ENCODE data around the gene PARP2.
"Not testable (repeated sequence)": the region's sequence is repeated elsewhere in the genome, so short reads cannot be mapped to it uniquely, and the experiment has no call there.

Gene PARP2

GRCh38 chr14:20346713-20347112 lies 3.3 kb downstream of the PARP2 start:
- no peak for DNase-seq (ENCODE audit: low spot score)

DNA sequence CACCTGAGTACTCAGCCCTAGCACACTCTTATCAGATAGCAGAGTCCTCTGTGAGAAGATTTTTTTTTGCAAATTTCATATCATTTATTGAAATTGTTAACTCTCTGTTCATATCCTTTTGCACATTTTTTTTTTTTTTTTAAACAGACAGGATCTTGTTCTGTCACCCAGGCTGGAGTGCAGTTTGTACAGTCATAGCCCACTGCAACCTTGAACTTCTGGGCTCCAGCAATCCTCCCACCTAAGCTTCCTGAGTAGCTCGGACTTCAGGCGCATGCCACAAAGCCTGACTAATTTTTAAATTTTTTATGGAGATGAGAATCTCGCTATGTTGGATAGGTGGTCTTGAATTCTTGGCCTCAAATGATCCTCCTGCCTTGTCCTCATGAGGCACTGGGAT lies 4.3 kb downstream of the PARP2 start:
- DNase-seq (ENCODE audit: low spot score), result no peak

DNA sequence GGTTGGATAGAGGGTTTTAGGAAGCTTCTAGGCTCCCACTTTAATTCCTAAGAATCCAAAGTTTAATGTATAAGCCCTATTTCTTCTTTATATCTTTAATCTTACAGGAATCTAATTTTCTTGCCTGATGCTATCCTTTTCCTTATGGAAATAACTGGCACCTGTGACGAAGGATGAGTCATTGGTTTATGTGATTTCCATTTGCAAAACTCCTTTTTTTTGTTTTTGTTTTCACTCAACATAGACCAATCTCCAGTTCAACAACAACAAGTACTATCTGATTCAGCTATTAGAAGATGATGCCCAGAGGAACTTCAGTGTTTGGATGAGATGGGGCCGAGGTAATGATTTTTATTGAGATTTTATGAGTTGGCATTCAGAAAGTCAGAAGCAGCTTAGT lies 6.8 kb downstream of the PARP2 start:
- no peak for DNase-seq (ENCODE audit: low spot score)

GRCh38 chr14:20350860-20351259 lies 7.4 kb downstream of the PARP2 start:
- DNase-seq (ENCODE audit: low spot score), result no peak

- no peak for DNase-seq (ENCODE audit: low spot score)
Measured at GRCh38 chr14:20356422-20356821, 13.0 kb downstream of the PARP2 start.

DNA sequence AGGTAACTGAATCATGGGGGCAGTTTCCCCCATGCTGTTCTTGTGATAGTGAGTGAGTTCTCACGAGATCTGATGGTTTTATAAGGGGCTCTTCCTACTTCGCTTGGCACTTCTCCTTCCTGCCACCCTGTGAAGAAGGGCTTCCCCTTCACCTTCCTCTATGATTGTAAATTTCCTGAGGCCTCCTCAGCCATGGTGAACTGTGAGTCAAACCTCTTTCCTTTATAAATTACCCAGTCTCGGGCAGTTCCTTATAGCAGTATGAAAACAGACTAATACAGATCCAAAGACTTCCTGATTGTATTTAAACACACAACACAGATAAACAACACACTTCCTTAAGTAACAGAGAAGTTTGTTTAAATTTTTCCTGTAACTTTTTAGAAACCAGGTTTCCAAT lies 15.0 kb downstream of the PARP2 start:
- not testable (repeated sequence) for DNase-seq (ENCODE audit: low spot score)

GRCh38 chr14:20365928-20366327 lies 22.5 kb downstream of the PARP2 start:
- DNase-seq (ENCODE audit: low spot score), result no peak

GRCh38 chr14:20372796-20373195 lies 29.4 kb downstream of the PARP2 start:
- no peak for DNase-seq (ENCODE audit: low spot score)

GRCh38 chr14:20375471-20375870 lies 32.0 kb downstream of the PARP2 start:
- DNase-seq (ENCODE audit: low spot score), result no peak

- no peak for DNase-seq (ENCODE audit: low spot score)
Measured at GRCh38 chr14:20376071-20376588, 32.7 kb downstream of the PARP2 start.

DNA sequence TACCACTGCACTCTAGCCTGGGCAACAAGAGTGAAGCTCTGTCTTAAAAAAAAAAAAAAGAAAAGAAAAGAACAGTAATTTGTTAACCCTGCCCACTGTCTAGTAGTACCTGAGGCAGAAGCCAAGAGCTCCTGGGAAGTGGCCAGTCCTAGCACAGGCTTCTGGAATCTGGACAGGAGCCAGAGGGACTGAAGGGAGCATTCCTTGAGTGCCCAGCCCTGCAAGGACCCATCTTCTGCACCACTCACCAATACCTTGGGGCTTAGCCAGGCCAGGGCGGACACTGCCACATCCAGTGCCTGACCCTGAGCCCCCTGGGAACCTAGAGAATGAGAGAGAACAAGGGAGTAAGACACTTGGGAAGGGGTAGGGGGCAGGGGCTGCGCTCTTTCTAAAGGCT lies 33.7 kb downstream of the PARP2 start:
- DNase-seq (ENCODE audit: low spot score), result no peak

DNA sequence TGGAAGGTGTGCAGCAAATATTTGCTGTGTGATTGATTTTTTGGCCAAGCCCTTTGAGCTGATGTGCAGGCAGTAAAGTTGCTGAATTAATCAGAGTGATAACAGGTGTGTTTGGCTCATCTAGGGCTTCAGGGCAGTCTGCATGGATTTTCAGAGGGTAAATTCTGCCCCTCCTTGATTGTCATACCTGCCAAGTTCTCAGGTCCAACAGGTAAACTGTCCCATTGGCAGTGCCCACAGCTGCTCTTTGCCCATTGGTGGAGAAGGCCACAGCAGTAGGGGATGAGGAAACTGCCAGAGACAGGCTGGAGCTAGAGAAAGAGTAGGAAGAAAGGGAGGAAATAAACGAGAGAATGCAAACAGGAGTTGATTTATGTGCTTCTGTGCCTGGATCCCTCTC lies 36.3 kb downstream of the PARP2 start:
- no peak for DNase-seq (ENCODE audit: low spot score)

- no peak for DNase-seq (ENCODE audit: low spot score)
Measured at GRCh38 chr14:20380681-20381080, 37.2 kb downstream of the PARP2 start.

- DNase-seq (ENCODE audit: low spot score), result no peak
Measured at GRCh38 chr14:20381341-20381740, 37.9 kb downstream of the PARP2 start.

GRCh38 chr14:20382526-20382925 lies 39.1 kb downstream of the PARP2 start:
- DNase-seq (ENCODE audit: low spot score), result no peak

DNA sequence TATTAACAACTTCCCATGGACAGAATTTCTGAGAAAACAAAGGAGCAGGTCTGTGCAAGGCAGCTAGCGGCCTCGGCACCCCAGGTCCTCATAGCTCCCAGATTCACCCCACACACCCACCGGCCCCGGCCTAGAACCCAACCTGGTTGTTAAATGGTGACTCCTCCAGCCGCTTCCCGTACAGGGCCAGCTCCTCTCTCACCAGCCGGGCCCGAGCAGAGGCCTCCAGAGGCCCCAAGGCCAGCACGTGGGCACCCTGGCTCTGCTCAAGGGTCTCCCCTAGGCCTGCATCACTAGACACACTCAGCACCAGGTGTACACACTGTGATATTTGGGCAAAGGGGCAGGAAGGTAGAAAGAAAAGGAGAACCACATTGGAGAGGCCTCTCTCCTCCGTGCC lies 39.6 kb downstream of the PARP2 start:
- no peak for DNase-seq (ENCODE audit: low spot score)

- DNase-seq (ENCODE audit: low spot score), result no peak
Measured at GRCh38 chr14:20383636-20384035, 40.2 kb downstream of the PARP2 start.

DNA sequence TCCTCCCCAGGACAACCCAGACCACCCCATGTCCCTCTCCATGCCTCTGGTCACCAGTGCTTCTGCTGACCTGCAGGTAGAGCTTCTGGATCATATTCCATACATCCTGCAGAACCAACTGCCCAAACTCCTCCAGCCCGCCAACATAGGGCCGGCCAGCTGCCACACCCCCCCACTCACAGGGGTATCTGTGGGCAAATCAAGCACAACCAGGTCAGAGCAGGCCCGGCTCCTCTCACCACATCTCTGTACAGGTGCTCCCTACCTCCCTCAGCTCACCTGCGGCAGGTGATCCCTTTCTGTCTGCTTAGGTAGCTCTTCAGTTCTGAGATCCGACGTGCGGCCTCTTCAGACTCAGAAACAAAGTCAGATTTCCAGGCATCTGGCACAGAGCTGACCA lies 40.9 kb downstream of the PARP2 start:
- no peak for DNase-seq (ENCODE audit: low spot score)

GRCh38 chr14:20384886-20385285 lies 41.5 kb downstream of the PARP2 start:
- DNase-seq (ENCODE audit: low spot score), result no peak

DNA sequence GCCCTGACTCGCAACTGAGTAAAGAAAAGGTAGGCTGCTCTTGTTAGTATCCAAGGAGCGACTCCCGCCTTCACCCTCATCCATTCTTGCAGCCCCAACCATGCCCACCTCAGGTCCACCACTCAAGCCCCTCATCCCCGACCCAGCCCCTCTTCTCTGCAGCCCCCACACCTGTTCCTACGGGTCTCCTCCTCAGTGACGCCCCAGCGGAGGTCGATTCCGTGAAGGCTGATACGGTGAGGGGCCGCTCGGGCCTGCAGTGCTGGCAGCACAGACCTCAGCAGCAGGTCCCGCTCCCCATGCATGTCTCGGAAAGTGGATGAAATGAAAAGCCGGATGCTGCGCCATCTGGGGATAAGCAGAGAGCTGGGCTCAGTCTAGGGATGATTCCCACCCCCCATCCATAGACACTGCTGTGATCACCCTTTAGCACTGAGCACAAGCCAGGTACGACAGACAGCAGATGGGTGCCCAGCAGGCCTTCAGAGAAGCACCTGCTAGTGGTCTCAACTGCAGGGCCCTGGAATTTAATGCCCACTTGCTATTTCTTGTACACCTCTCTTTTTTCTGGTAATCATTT lies 42.9 kb downstream of the PARP2 start:
- no peak for DNase-seq (ENCODE audit: low spot score)

- no peak for DNase-seq (ENCODE audit: low spot score)
Measured at GRCh38 chr14:20387576-20387975, 44.1 kb downstream of the PARP2 start.

GRCh38 chr14:20388159-20388558 lies 44.7 kb downstream of the PARP2 start:
- no peak for DNase-seq (ENCODE audit: low spot score)

DNA sequence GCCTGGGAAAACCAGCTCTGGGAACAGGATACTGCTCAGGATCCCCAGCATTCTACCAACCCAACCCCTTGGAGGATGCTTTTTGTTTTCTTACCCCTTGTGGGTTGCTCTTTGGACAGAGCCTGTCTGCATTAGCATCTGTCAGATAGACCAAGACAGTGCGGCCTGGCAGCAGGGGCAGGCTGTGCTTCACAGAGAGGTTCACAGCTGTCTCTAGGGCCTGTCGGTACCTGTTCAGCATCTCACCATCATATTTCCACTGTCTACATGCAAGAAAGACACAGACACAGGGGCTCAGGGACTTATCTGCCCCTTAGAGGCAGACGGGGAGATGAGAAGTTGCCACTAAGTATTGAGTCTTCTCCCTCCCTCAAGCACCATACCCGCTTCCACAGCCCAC lies 48.1 kb downstream of the PARP2 start:
- no peak for DNase-seq (ENCODE audit: low spot score)

DNA sequence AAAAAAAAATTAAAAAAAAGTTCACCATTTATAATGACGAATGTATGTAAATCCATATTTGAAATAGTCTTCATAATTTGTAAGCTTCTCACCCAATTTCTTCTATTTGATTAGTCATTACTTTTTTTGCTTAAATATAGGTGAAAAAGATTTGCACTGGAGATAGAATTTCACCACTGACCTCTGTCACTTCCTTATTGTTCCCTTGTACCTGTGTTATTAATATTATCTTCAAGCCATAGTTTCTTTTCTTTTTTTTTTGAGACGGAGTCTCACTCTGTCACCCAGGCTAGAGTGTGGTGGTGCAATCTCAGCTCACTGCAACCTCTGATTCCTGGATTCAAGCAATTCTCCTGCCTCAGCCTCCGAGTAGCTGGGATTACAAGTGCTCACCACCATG lies 54.1 kb downstream of the PARP2 start:
- no peak for DNase-seq (ENCODE audit: low spot score)

GRCh38 chr14:20400589-20400964 lies 57.1 kb downstream of the PARP2 start:
- DNase-seq (ENCODE audit: low spot score), result no peak
